ENCODE measurements around the gene SPATA20. TPM values are rescaled to one million over a fixed set of nuclear protein-coding genes. Genes with fewer than 3 reads are reported as not detected.
A peak's percentile ranks its signal among the peaks of the same experiment; 100 is the strongest.

Gene SPATA20
- total and polyA plus RNA-seq, 2 of the 4 experiments (the other 2 are of a cell fraction) = 17.0 to 35.0 TPM

DNA sequence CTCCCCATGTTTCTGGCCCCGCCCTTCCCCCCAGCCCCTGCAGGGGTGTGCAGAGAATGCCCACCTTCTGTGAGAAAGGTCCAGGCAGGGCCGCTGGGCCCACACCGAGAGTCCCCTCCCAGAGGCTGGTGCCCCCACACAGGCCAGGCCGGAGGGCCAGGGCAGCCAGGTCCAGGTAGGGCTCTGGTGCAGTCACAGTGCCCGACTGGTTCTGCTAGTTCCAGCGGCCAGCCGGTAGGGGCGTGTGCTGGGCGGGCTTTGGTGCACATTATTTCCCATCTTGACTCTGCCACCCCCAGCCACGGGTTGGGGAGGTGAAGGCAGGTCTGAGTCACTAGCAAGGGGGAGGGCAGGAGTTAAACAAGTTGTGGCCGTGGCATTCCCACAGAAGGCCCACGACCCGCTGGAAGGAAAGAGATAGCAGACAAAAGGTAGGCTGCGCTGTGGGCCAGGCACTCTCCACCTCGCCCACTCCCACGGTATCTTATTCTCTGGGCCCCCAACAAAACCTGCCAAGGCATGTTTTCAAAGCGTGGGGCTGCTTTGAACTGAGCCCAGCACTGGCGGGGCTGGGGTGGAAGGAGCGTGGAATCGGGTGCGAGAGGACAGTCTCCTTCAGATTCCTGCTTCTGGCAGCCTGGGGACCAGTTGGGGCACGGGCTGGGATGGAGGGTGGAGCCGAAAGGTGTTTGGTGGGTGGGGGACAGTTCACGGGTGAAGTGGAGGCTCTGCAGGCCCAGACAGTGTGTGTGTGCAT is 12.6 kb upstream of the SPATA20 start:
- H2AK5ac ChIP-seq (ENCODE audit: low read depth, low read length) = no peak overlapping the region
- H2AK9ac ChIP-seq (replicated peaks; ENCODE audit: low read depth, low read length, poor library complexity) = peak overlapping the region; percentile 79
- no TSS peak for BruUV-seq (replicated peaks)
- no peaks in the 10 kb centered on the region for H3K9me3 ChIP-seq (ENCODE audit: control insufficient read depth, insufficient read depth, low read length)
- ATAC-seq (ENCODE audit: low read depth) (peak; percentile 33; the same call in 1 of the 2 replicates), DNase-seq (no peak)
- H2BK20ac ChIP-seq (ENCODE audit: low read depth, low read length) = no peak overlapping the region
- H3K36me3 ChIP-seq (ENCODE audit: control insufficient read depth, insufficient read depth, low read length) = no peaks in the 10 kb centered on the region
- H2BK15ac ChIP-seq (ENCODE audit: low read depth, low read length) = no peak overlapping the region
- peaks cover 42% of the 10 kb centered on the region for H3K27me3 ChIP-seq (ENCODE audit: control insufficient read depth, insufficient read depth, low read length)
- ChIA-PET POLR2A (ENCODE audit: unreplicated experiment) (no interaction called here), CTCF (no interaction called here)
- no peak overlapping the region for H3K4me2 ChIP-seq (ENCODE audit: low read depth, low read length)
- no peak overlapping the region for H3K9ac ChIP-seq (ENCODE audit: low read depth, low read length)
- in situ Hi-C loops (cut with MboI; ENCODE audit: low sequenced_read_pairs) (no loop called here), intact Hi-C loops (cut with micrococcal nuclease) (no loop called here), dilution Hi-C loops (cut with HindIII; ENCODE audit: low sequenced_read_pairs, unreplicated experiment) (no loop called here)
- H3K14ac ChIP-seq (replicated peaks; ENCODE audit: low read depth, low read length) = no peak overlapping the region
- H3K79me1 ChIP-seq (ENCODE audit: low read depth in 1 of 2, low read length in 2 of 2) = no peaks in the 10 kb centered on the region
- peaks cover 11% of the 10 kb centered on the region; the same call in 1 of the 2 replicates for H3K4me1 ChIP-seq (ENCODE audit: control insufficient read depth, insufficient read depth, low read length)
- 74% methylated on average over 6 of the region's 24 CpGs; no CpG with 5 or more reads in 1 of the 2 experiments for WGBS, 2 experiments (ENCODE audit: extremely low coverage in 2 of 2, insufficient read length in 1 of 2)
- no peak overlapping the region for H3K4me3 ChIP-seq (ENCODE audit: insufficient read depth, low read depth, low read length)
- H3K56ac ChIP-seq (ENCODE audit: extremely low read depth, insufficient read depth, low read length) = no peak overlapping the region
- H4K5ac ChIP-seq (ENCODE audit: low read depth, low read length) = no peak overlapping the region
- H3K4ac ChIP-seq (ENCODE audit: low read depth, low read length) = no peak overlapping the region
- no peak overlapping the region for H3K23ac ChIP-seq (ENCODE audit: low read depth, low read length)
- H4K8ac ChIP-seq (ENCODE audit: low read depth in 2 of 2, low read length in 2 of 2) = no peak overlapping the region
- no peaks in the 10 kb centered on the region for H3K9me1 ChIP-seq (ENCODE audit: insufficient read depth, low read length)
- peak overlapping the region; percentile 68 for H2AFZ ChIP-seq (replicated peaks; ENCODE audit: low read length, poor library complexity)
- no peak overlapping the region for H2BK120ac ChIP-seq (ENCODE audit: low read depth, low read length)
- H4K91ac ChIP-seq (ENCODE audit: insufficient read depth, low read depth, low read length) = no peak overlapping the region
- H4K20me1 ChIP-seq (ENCODE audit: insufficient read depth, low read length) = no peaks in the 10 kb centered on the region; the same call in 1 of the 2 replicates
- no peak overlapping the region for H3K27ac ChIP-seq (ENCODE audit: insufficient read depth, low read length)
- TF ChIP-seq CEBPB (IDR thresholded peaks at IDR 0.05; ENCODE audit: low read depth, low read length) = no peak
- no peak for TF ChIP-seq CHD1 (IDR thresholded peaks at IDR 0.05; ENCODE audit: low read depth, low read length)
- TF ChIP-seq MAZ (IDR thresholded peaks at IDR 0.05; ENCODE audit: borderline replicate concordance, low read depth, low read length) = no peak
- TF ChIP-seq, protein P1, sequence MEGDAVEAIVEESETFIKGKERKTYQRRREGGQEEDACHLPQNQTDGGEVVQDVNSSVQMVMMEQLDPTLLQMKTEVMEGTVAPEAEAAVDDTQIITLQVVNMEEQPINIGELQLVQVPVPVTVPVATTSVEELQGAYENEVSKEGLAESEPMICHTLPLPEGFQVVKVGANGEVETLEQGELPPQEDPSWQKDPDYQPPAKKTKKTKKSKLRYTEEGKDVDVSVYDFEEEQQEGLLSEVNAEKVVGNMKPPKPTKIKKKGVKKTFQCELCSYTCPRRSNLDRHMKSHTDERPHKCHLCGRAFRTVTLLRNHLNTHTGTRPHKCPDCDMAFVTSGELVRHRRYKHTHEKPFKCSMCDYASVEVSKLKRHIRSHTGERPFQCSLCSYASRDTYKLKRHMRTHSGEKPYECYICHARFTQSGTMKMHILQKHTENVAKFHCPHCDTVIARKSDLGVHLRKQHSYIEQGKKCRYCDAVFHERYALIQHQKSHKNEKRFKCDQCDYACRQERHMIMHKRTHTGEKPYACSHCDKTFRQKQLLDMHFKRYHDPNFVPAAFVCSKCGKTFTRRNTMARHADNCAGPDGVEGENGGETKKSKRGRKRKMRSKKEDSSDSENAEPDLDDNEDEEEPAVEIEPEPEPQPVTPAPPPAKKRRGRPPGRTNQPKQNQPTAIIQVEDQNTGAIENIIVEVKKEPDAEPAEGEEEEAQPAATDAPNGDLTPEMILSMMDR (conservative IDR thresholded peaks at IDR 0.05; ENCODE audit: low read depth, low read length) = 0 out of 2 replicates have a peak, but pooled peaks have one; percentile 15
- H3K18ac ChIP-seq (ENCODE audit: low read depth, low read length) = no peak overlapping the region
- H2BK5ac ChIP-seq (ENCODE audit: low read depth, low read length, poor library complexity, severe bottlenecking) = no peak overlapping the region
